Calu3 (cell line): ENCODE results near the gene CSTF3. TPM values are rescaled to one million over a fixed set of nuclear protein-coding genes. Genes with fewer than 3 reads are reported as not detected.

Experiments
- BruUV-seq: library from RNA; stranded (reverse); fragments of 400-500 nt; replicated peaks from 2 replicates; lab custom pipeline; 2021; lab: Mats Ljungman, UMichigan
- CTCF ChIA-PET: fragments of 300-600 bp; sonication (Branson Sonifier 250); formaldehyde crosslinking; loops from one replicate; lab custom pipeline; 2022; ENCODE audit warnings: antibody characterized with exemption; lab: Charles Lee
- DNase-seq: peaks from one replicate; pipeline ENCODE4 v3.0.0; 2022
- H3K27ac Mint-ChIP-seq: one replicate; pipeline ENCODE4 v1.8.0; 2022; ENCODE audit warnings: mixed read lengths; ENCODE audit not compliant: unreplicated experiment
- H3K27me3 Mint-ChIP-seq: one replicate; pipeline ENCODE4 v1.8.0; 2022; ENCODE audit warnings: mixed read lengths; ENCODE audit not compliant: unreplicated experiment
- H3K36me3 Mint-ChIP-seq: one replicate; pipeline ENCODE4 v1.8.0; 2022; ENCODE audit warnings: mild to moderate bottlenecking, moderate library complexity, mixed read lengths; ENCODE audit not compliant: insufficient read depth, unreplicated experiment
- H3K4me1 Mint-ChIP-seq: one replicate; pipeline ENCODE4 v1.8.0; 2022; ENCODE audit warnings: mild to moderate bottlenecking, low read depth, mixed read lengths; ENCODE audit not compliant: unreplicated experiment
- H3K4me3 Mint-ChIP-seq: one replicate; pipeline ENCODE4 v1.8.0; 2022; ENCODE audit warnings: mild to moderate bottlenecking, low read depth, moderate library complexity, mixed read lengths; ENCODE audit not compliant: unreplicated experiment
- H3K9me3 Mint-ChIP-seq: one replicate; pipeline ENCODE4 v1.8.0; 2022; ENCODE audit warnings: low read depth, mixed read lengths; ENCODE audit not compliant: unreplicated experiment
- CTCF ChIP-seq: fragments of 200-600 bp; IDR thresholded peaks from one replicate; pipeline ENCODE4 v1.8.0; 2022; ENCODE audit warnings: antibody characterized with exemption; ENCODE audit not compliant: unreplicated experiment
- intact Hi-C: fragments of 100-400 bp; cut with micrococcal nuclease; formaldehyde crosslinking; loops from one replicate; pipeline ENCODE4 v1.10.0; 2022; ENCODE audit not compliant: unreplicated experiment
- total RNA-seq: library from RNA; stranded (reverse); gene quantifications from 2 replicates; pipeline ENCODE4 v1.2.3, GENCODE V29; 2022

Gene CSTF3
- total RNA-seq, 1 experiment from 2014 or later = 51.1 TPM

- peak; percentile 69 for DNase-seq
- no TSS peak for BruUV-seq
- CTCF ChIA-PET = interaction anchor here (0.6 kb wide), 1 partner anchor 312 kb away, joined by 3 read pairs; no protein-coding TSS in a partner anchor
- intact Hi-C loops = no loop called here
- H3K4me3 Mint-ChIP-seq = no peak overlapping the region
- no peak for TF ChIP-seq CTCF
- peaks cover 37% of the 10 kb centered on the region for H3K4me1 Mint-ChIP-seq
- H3K9me3 Mint-ChIP-seq = no peaks in the 10 kb centered on the region
- peak overlapping the region; percentile 22 for H3K27ac Mint-ChIP-seq
- no peaks in the 10 kb centered on the region for H3K27me3 Mint-ChIP-seq
- H3K36me3 Mint-ChIP-seq = peaks cover under 1% of the 10 kb centered on the region
These were observed 115.6 kb downstream of the CSTF3 start for GRCh38 chr11:33045551-33046255.

- intact Hi-C loops = no loop called here
- H3K9me3 Mint-ChIP-seq = no peaks in the 10 kb centered on the region
- CTCF ChIA-PET = no interaction called here
- H3K27ac Mint-ChIP-seq = no peak overlapping the region
- no peak overlapping the region for H3K4me3 Mint-ChIP-seq
- peaks cover 15% of the 10 kb centered on the region for H3K36me3 Mint-ChIP-seq
- DNase-seq = no peak
- peaks cover 37% of the 10 kb centered on the region for H3K4me1 Mint-ChIP-seq
- TF ChIP-seq CTCF = no peak
- H3K27me3 Mint-ChIP-seq = no peaks in the 10 kb centered on the region
- no TSS peak for BruUV-seq
These were observed 117.0 kb downstream of the CSTF3 start for GRCh38 chr11:33044285-33044756.

- no peaks in the 10 kb centered on the region for H3K9me3 Mint-ChIP-seq
- BruUV-seq = no TSS peak
- no peak for TF ChIP-seq CTCF
- H3K4me1 Mint-ChIP-seq = peaks cover 33% of the 10 kb centered on the region
- H3K27ac Mint-ChIP-seq = no peak overlapping the region
- CTCF ChIA-PET = no interaction called here
- H3K27me3 Mint-ChIP-seq = no peaks in the 10 kb centered on the region
- H3K36me3 Mint-ChIP-seq = peaks cover 22% of the 10 kb centered on the region
- DNase-seq = no peak
- intact Hi-C loops = no loop called here
- no peak overlapping the region for H3K4me3 Mint-ChIP-seq
These were observed 118.0 kb downstream of the CSTF3 start for GRCh38 chr11:33043221-33043830.

GRCh38 chr11:33040862-33041453 lies 120.3 kb downstream of the CSTF3 start:
- peak overlapping the region; percentile 9 for H3K27ac Mint-ChIP-seq
- peak overlapping the region; percentile 80 for H3K4me3 Mint-ChIP-seq
- intact Hi-C loops = no loop called here
- peaks cover 22% of the 10 kb centered on the region for H3K36me3 Mint-ChIP-seq
- CTCF ChIA-PET = no interaction called here
- no peak for DNase-seq
- no peaks in the 10 kb centered on the region for H3K27me3 Mint-ChIP-seq
- TF ChIP-seq CTCF = no peak
- no peaks in the 10 kb centered on the region for H3K9me3 Mint-ChIP-seq
- H3K4me1 Mint-ChIP-seq = peaks cover 27% of the 10 kb centered on the region
- TSS peak; percentile 46 for BruUV-seq
